Activated CD4-positive, alpha-beta T cell treated with anti-CD3 and anti-CD28 coated beads, Interleukin-2, amount 50 U/mL, for 48 hours (primary cell): ENCODE measurements around the gene MTNR1A.
"Not testable (repeated sequence)": the region's sequence is repeated elsewhere in the genome, so short reads cannot be mapped to it uniquely, and the experiment has no call there.

Experiments used
- DNase-seq, 2 experiments: peaks; one replicate each; pipeline ENCODE4 v3.0.0-alpha.2; 2020

MTNR1A gene

DNA sequence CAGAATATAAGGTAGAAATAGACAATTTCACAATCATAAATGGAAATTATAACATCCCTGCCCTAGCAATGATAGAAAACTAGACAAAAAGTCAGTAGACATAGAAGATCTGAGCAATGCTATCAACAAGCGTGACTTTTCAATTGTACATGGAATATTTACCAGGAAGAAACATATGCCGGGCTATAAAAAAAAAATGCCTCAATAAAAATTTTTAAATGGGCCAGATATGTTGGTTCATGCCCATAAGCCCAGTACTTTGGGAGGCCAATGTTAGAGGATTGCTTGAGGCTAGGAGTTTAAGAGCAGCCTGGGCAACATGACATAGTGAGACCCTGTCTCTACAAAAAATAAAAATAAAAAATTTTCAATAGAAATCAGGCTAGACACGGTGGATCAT is 5.3 kb upstream of the MTNR1A start:
- no peak for DNase-seq

DNA sequence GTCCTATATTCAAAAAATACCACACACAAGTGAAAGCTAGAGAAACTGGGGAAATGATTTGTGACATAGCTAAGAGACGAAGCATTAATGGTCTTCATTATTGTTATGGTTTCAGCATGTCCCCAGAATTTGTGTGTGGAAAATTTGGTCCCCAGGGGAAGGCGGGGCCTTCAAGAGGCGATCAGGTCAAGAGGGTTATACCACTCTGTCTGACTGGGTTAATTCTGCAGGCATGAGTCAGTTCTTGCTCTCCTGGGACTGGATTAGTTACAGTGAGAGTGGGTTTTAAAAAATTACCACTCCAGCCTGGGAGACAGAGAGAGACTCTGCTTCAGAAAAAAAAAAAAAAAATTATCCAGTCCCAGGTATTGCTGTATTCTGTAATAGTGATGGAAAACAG is 2.1 kb upstream of the MTNR1A start:
- no peak for DNase-seq

DNA sequence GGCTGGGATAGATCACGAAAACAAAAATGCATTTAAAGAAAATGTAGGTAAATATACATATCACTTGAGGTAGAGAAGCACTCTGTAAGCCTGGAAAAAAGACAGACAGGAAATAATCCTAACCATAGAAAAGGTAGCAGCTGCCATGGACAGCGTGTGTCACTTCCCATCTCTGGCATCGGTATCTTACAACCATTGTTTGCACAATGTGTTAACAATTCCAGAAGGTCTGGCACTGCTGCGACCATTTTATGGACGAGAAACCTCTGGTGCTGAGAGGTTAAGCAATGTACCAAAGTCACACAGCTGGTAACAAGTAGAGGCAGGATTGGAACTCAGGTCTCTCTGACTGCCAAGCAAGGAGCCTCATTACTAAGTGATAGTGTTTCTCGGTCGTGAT is 1.7 kb upstream of the MTNR1A start:
- no peak for DNase-seq

DNA sequence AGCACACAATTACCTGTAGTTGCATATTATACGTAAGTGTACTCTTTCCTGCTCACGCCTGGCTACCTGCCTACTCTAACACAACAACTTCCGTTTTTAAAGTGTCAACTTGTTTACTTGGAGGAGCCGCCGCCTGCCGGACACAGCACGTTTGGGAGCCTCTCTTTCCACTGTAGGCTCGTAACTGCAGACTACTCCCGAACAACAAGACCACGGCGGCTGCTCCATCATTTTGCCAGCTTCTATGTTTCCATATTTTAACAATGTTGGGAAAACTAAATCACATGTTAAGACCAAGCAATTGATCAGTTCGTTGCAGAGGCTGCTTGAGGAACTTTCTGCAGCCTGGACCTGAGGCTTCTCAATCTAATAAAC is 841 bp downstream of the MTNR1A start:
- no peak for DNase-seq

DNA sequence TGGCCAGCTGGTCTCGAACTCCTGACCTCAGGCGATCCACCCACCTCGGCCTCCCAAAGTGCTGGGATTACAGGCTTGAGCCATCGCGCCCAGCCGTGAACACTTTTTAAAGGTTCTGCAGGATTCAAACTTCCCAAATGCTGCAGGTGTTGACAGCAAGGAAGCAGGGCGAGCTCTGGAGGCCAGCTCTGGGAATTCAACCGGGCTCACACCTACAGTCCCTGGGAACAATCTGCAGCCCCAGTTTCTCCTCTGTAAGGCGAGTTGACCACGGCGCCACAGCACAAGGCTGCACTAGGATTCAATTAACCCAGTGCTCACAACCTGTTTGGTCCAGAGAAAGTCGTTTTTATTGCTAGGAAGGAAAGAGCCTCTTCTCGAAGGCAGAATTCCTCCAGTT is 1.6 kb downstream of the MTNR1A start:
- no peak for DNase-seq

DNA sequence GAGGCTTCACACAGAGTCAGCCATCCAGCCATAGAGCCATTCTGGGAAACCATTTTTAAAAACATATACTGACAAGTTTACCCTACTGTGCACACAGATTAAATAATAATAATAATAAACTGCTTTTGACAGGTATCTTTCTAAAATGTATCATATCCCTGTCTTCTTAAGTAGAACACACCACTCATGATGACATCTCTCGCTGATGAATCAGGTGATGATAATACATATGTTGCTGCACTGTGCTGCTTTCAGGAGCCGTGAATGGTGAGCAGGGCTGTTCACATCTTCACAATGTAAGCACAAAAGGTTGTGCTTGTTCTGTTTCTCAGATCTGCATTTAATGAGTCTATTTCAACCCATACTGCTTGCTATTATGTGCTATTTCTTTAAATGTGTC is 3.5 kb downstream of the MTNR1A start:
- DNase-seq = no peak

DNA sequence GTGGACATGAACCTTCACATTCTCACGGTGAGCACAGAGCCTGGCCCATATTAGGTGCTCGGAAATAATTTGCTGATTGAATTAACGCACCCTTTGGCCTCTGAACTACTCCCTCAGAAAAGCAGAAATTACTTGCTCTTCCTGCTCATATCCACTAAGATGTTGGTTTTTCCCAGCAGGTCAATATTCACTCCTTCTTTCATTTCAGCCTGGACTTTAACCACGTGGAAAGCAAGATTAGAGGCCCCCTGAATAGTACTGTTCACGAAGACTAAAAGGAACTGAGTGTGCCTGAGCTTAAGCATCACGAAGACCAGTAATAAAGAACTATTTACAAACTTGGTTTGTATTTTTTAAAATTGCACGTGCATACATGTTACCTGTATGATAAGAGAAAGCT is 9.9 kb downstream of the MTNR1A start:
- no peak for DNase-seq

DNA sequence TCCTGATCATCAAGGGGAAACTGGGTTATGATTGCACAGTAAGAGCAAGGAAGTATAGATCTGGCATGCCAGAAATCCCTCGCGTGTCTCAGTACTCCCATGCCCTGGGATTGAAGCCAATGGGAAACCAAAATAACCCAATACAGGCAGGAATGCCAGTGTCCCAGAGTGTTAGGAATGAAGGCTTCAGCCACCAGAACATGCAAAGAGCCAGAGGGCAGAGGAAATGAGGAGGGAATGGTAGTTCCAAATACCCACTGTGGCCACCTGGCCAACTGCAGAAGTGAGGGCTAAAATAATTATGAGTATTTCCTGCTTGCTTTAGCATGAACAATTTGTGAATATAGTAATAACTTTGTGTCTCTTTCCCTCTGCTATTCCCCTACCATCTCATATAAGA is 12.2 kb downstream of the MTNR1A start:
- DNase-seq = no peak

DNA sequence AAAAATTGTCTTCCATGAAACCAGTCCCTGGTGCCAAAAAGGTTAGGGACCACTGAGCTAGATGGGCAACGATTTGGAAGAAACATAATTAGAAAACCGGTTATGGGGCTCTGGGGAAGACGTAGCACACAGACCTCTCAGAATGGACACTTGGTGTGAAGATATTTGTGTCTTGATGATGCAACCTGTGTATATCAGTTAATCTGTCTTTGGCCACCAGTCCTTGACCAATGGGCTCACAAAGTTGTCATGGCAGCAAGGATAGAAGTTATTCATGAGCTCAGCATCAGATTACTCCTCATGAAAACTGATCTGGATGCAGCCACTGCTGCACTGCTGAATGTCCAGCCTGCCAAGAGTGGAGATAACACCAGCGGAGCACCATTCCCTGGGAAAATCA is 13.6 kb downstream of the MTNR1A start:
- no peak for DNase-seq

DNA sequence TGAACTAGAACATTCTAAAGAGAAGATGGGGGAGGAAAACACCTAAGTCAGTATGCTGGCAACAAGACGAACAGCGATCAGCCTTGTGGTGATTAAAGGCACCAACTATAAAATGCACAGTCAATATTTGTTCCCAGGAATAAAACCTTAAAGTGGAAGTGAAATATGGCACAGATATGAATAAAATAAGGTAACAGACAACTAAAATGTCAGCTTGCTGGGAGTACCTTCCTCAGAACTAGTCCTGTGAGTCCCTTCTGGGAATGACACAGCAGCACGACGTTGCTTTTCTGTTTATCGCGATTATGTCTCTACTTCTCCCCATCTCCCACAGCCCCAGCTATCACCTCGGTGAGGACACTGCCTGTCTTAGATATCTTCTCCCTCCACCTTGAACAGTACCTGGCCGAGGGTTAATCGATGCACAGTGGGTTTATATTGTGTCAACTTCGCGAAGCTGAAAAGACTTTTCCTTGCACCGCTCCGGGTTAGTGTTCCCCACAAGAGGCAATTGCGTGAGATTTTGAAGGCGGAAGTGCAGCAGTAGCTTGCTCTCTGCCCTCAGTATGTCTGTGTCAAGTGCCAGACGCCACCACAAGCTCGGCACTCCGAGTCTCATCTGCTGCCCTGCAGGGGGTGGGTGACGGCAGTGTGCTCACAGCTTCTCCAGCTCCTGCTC is 17.4 kb downstream of the MTNR1A start:
- no peak for DNase-seq

DNA sequence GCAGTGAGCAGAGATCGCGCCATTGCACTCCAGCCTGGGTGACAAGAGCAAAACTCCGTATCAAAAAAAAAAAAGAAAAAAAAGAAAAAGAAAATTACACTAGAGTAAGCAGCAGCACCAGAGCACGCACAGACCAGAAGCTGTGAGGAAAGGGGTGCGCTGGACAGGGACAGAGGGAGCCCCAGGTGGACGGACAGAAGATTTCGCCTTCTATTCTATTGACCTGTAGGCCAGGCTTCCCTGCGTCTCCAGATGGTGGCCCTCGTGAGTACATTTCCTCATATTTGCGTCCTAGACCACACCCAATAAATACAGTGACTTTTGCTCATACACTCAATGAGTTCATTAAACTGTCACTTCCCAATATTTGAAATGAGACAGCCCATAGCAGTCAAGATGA is 19.1 kb downstream of the MTNR1A start:
- no peak for DNase-seq

DNA sequence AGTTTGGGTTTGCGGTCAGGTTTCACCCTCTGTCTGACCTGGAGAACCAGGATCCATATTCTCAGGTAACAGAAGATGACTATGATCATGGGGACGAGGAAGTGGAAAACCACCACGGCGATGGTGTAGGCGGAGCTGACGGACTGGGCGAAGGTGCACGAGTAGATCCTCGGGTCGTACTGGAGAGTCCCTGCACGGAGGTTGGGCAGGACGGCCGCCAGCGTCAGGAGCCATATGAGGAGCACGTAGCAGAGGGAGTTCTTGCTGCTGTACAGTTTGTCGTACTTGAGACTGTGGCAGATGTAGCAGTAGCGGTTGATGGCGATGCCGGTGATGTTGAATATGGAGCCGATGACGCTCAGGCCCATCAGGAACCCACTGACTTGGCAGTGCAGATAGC is 21.3 kb downstream of the MTNR1A start:
- no peak for DNase-seq

DNA sequence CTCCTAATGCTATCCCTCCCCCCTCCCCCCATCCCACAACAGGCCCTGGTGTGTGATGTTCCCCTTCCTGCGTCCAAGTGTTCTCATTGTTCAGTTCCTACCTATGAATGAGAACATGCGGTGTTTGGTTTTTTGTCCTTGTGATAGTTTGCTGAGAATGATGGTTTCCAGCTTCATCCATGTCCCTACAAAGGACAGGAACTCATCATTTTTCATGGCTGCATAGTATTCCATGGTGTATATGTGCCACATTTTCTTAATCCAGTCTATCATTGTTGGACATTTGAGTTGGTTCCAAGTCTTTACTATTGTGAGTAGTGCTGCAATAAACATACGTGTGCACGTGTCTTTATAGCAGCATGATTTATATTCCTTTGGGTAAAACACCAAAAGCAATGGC is 31.4 kb downstream of the MTNR1A start:
- not testable (repeated sequence) for DNase-seq

DNA sequence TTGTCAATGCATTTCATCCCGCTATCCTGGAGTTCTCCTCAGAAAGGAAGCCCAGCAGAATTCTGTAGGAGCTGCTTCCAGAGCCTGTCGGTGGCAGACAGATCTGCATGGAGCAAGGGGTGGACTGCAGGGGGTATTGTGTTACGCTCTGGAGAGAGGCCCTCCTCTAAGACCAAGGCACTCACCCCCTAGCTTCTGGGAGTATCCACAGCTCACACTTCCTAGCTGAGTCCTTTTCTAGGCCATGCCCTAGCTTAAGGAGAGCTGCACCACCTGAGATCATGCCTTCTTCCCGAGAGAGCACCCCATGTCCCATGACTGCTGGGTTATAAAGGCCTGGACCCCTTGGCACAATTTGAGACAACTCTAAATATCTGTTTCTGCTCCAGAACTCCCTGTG is 39.1 kb downstream of the MTNR1A start:
- no peak for DNase-seq

DNA sequence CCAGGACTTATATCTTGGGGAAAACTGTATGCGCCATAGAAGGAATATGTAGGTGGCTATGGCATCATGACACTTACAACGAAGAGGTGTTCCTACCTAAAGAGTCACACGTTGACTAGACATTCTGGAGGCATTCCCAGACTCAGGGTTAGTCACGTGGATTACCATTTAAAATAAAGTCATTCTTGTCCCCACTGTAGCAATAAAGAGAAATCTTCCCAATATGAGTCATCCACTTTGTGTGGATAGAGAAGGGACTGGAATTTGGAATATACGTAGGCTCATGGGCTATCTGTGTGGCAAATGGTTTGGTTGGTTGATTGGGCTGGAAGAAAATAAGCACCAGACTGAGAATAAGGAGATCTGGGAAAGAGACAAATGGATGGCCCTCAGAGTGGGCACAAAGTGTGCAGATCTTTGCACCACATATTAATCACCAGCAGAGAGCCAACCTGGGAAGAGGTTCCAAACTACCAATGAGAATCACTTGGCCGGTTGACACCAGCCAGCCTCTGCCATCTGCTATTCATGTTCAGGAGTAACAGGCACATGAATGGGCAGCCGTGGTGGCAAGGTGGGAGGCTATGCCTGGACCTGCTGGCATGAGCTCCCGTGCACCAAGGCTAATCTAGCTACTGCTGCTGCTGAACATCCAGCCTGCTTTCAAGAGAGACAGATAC is 41.0 kb downstream of the MTNR1A start:
- DNase-seq = no peak

DNA sequence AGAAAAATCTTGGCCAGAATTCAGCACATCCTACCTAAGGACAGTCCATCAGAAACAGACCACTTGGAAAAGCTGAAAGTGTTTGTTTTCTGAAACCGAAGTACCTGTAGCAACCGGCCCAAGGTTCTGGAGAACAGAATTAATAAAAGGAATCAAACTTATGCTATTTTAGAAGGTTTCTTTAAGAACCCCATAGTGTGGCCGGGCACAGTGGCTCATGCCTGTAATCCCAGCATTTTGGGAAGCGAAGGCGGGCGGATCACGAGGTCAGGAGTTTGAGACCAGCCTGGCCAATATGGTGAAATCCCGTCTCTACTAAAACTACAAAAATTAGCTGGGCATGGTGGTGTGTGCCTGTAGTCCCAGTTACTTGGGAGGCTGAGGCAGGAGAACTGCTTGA is 50.6 kb downstream of the MTNR1A start:
- DNase-seq = not testable (repeated sequence)

DNA sequence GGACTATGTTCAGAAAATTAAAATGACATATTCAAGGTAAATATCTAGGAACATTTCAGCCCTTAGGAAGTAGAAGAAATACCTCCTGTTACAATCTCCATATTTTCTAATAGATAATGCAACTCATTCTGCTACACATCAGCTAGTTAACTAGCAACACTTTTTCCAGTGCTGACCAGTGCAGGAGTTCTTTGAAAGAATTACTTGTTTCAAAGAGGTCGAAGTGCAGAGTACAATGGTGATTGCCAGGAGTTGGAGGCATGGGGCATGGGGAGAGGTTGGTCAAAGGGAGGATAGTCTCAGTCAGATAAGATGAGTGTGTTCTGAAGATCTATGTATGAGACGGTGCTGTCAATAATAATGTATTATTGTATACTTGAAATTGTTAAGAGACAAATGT is 53.1 kb downstream of the MTNR1A start:
- DNase-seq = no peak

DNA sequence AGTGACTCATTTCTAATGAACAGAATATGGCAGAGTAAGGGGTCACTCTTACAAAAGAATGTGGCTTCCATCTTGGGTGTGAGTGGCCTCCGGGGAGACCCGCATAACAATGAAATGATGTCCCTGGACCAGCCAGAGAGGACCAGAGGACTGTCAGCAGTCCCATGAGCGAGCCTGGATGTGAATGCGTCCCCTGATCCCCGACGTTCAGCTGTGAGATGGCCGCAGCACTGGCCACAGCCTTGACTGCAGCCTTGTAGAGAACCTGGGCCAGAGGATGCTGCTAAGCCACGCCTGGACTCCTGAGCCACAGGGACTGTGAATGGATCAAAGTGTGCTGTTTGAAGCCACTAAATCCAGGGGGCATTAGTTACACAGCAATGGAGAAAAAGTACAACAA is 53.8 kb downstream of the MTNR1A start:
- no peak for DNase-seq

DNA sequence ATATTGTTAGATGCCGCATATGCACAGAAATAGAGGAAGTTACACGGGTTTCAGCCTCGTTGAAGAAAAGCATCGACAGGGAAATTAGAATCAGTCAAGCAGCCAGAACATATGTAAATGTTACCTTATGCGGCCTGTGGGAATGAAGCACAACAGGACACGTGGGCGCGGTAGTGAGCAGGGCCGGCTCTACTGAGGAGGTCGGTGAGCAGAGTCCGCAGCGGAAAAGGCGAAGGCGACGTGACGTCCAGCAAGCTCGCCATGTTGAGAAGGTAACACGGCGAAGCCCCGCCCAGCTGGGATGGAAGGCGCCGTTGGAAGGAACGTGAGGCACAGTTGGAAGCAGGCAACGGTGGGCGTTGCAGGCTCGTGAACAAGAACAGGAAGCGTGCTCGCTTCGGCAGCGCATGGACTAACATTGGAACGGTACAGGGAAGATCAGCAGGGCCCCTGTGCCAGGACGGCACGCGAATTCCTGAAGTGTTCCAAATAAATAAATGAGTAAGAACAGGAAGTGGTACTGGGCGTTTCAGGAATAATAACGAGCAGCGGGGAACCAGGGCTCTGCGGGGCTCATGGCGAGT is 54.6 kb downstream of the MTNR1A start:
- DNase-seq = no peak

DNA sequence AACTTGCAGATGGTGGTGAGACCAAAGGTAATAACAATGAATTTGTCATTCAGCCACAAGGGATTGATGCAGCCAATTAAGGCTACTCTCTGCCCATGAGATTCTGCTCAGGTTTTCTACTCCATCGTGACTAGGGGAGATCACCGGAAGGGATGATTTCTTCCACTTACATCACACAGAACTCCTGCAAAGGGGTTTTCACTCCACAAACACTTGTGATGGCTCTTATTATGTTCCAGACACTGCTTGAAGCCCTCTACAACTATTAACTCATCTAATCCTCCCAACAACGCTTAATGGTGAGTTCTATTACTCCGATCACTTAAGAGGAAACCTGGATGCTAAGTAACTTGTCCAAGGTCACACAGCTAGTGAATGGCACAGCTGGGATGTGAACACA is 55.9 kb downstream of the MTNR1A start:
- DNase-seq = no peak

DNA sequence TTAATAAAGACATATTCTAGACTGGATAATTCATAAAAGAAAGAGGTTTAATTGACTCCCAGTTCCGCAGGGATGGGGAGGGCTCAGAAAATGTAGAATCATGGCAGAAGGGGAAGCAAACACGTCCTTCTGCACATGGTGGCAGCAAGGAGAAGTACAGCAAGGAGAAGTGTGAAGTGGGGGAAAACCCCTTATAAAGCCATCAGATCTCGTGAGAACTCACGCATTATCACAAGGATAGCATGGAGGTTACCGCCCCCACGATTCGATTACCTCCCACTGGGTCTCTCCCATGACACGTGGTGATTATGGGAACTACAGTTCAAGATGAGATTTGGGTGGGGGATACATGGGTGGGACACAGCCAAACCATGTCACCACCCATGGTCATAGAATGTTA is 58.3 kb downstream of the MTNR1A start:
- no peak for DNase-seq

DNA sequence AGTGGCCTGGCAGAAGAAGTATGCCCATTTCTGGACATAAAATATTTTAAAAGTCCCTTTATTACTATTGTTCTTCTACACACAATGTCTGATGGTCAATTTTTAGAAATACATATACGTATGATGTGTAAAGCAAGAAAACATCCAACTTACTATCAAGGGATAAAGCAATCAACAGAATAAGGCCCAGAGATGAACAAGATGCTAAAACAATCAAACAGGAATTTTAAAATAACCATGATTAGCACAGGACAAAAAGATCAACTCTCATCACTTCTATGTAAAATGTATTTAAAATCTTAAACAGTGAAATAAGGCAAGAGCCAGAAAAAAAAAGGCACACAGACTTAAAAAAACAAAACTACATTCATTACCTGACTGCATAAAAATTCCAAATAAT is 60.9 kb downstream of the MTNR1A start:
- no peak for DNase-seq

DNA sequence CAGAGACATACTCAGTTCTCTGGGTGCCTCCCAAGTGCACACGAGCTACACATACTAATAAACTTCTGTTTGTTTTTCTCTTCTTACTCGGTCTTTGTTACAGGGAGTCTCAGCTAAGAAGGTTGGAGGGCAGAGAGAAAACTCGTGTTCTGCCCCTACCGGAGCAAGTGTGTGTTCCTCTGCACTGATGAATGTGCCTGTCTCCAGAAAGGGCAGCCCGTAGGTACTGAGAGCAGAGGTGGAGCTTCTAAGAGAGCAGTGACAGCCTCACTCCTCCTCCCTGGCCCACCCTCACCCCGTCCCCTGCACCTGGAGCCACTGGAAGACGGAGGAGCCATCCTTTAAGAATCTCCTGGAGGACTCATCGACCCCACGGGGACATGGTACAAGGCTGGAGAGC is 67.6 kb downstream of the MTNR1A start:
- DNase-seq = no peak

DNA sequence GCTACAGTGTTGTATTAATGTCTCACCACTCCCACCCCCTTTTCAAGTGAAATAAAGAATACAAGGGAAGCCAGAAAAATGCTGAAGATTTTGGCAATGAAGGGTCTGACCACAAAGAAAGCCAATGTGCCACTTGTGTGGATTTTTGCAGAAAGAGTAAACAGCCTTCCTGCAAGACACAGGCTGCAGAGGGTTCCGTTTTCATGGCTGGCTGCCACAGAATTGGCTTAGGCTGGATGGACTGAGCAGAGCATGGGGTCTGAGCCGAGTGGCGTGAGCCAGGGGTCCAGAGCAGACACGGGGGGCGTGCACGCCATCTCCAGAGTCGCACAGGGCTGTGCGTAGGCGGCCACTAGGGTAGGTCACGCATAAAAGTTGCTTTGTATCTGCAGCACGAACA is 69.2 kb downstream of the MTNR1A start:
- DNase-seq = no peak

DNA sequence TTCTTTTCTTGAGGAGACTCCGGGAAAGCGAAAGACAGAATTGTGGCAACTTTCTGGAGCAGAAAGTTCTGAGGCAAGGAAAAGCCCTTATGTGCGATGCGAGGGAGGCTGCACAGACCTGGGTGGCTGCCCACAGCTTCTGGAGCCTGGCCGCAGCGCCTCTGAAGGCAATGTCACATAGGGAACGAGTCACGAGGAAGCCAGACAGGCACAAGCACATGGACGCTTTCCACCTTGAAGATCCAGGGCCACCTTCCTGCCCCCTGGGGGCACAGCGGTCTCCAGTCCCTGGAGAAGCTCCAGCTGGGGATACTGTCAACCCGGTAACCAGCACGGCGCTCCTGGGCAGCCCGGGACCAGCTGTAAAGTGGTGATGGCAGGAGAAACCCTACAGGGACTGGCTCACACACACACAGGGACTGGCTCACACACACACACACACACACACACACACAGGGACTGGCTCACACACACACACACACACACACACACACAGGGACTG is 69.8 kb downstream of the MTNR1A start:
- DNase-seq = no peak
